Type B pancreatic cell (in vitro differentiated cells): ENCODE results near the gene MTMR3. TPM values are rescaled to one million over a fixed set of nuclear protein-coding genes. Genes with fewer than 3 reads are reported as not detected.

Experiments
- DNase-seq: peaks from one replicate; pipeline ENCODE4 v3.0.0; 2021; ENCODE audit warnings: mixed read lengths; ENCODE audit not compliant: unreplicated experiment; ENCODE audit errors: extremely low spot score
- H3K27ac Mint-ChIP-seq: 2 replicates; pipeline ENCODE4 v1.8.0; 2021; ENCODE audit warnings: mild to moderate bottlenecking, mixed read lengths
- H3K27me3 Mint-ChIP-seq: 2 replicates; pipeline ENCODE4 v1.8.0; 2021; ENCODE audit warnings: mixed read lengths
- H3K36me3 Mint-ChIP-seq: 2 replicates; pipeline ENCODE4 v1.8.0; 2021; ENCODE audit warnings: mixed read lengths
- H3K4me1 Mint-ChIP-seq: one replicate; pipeline ENCODE4 v1.8.0; 2021; ENCODE audit warnings: mixed read lengths; ENCODE audit not compliant: unreplicated experiment
- H3K4me3 Mint-ChIP-seq: 2 replicates; pipeline ENCODE4 v1.8.0; 2021; ENCODE audit warnings: mild to moderate bottlenecking, mixed read lengths
- H3K9me3 Mint-ChIP-seq: 2 replicates; pipeline ENCODE4 v1.8.0; 2021; ENCODE audit warnings: mixed read lengths
- total RNA-seq: library from RNA; stranded (reverse); gene quantifications from 2 replicates; pipeline ENCODE4 v1.2.1, GENCODE V29; 2021; ENCODE audit warnings: low replicate concordance
- TF ChIP-seq, protein P1 (sequence below): fragments of 200-600 bp; sonication (generic); conservative IDR thresholded peaks from 2 replicates; pipeline ENCODE4 v1.5.0; 2021; ENCODE audit warnings: antibody characterized with exemption, mild to moderate bottlenecking

MTMR3 gene
- total RNA-seq, 1 donor from 2014 or later: 54.3 TPM

DNA sequence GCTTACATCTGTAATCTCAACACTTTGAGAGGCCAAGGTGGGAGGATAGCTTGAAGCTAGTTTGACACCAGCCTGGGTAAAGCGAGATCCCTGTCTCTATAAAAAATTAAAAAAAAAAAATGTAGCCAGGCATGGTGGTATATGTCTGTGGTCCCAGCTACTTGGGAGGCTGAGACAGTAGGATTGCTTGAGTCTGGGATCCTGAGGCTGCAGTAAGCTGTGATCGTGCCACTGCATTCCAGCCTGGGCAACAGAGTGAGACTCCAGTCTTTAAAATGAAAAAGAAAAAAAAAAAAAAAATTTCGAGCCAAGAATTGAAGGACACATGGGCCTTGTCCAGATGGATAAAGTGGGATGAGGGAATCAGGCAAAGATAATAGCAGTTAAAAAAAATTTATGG is 62.5 kb downstream of the MTMR3 start:
- Mint-ChIP-seq H3K27ac (no peak overlapping the region), H3K9me3 (no peaks in the 10 kb centered on the region), H3K4me1 (peaks cover 39% of the 10 kb centered on the region), H3K36me3 (peaks cover 8% of the 10 kb centered on the region), H3K4me3 (no peak overlapping the region), H3K27me3 (no peaks in the 10 kb centered on the region)
- no peak for DNase-seq
- TF ChIP-seq, protein P1, sequence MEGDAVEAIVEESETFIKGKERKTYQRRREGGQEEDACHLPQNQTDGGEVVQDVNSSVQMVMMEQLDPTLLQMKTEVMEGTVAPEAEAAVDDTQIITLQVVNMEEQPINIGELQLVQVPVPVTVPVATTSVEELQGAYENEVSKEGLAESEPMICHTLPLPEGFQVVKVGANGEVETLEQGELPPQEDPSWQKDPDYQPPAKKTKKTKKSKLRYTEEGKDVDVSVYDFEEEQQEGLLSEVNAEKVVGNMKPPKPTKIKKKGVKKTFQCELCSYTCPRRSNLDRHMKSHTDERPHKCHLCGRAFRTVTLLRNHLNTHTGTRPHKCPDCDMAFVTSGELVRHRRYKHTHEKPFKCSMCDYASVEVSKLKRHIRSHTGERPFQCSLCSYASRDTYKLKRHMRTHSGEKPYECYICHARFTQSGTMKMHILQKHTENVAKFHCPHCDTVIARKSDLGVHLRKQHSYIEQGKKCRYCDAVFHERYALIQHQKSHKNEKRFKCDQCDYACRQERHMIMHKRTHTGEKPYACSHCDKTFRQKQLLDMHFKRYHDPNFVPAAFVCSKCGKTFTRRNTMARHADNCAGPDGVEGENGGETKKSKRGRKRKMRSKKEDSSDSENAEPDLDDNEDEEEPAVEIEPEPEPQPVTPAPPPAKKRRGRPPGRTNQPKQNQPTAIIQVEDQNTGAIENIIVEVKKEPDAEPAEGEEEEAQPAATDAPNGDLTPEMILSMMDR: no peak

DNA sequence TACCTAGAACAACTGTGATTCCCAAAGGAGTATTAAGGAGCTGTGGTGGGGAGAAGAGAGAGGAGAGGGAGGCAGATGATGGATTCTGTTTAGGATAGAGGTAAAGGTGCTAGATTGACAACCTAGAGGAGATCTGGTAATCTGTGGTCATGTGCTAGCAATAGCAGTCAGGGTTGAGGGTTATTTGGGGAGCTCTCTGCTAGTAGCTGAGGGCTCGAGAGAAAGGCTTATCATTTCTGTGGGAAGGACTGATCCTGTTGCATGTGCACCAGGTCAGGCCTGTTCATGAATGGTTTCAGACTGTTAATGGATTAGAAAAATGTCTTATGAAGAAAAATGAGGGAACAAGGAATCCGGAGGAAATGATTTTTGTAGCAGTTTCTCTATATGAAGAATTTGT is 63.2 kb downstream of the MTMR3 start:
- no peak for DNase-seq
- Mint-ChIP-seq H3K9me3 (no peaks in the 10 kb centered on the region), H3K27me3 (no peaks in the 10 kb centered on the region), H3K4me3 (no peak overlapping the region), H3K27ac (no peak overlapping the region), H3K36me3 (peaks cover 3% of the 10 kb centered on the region), H3K4me1 (peaks cover 40% of the 10 kb centered on the region)
- TF ChIP-seq, protein P1: no peak

DNA sequence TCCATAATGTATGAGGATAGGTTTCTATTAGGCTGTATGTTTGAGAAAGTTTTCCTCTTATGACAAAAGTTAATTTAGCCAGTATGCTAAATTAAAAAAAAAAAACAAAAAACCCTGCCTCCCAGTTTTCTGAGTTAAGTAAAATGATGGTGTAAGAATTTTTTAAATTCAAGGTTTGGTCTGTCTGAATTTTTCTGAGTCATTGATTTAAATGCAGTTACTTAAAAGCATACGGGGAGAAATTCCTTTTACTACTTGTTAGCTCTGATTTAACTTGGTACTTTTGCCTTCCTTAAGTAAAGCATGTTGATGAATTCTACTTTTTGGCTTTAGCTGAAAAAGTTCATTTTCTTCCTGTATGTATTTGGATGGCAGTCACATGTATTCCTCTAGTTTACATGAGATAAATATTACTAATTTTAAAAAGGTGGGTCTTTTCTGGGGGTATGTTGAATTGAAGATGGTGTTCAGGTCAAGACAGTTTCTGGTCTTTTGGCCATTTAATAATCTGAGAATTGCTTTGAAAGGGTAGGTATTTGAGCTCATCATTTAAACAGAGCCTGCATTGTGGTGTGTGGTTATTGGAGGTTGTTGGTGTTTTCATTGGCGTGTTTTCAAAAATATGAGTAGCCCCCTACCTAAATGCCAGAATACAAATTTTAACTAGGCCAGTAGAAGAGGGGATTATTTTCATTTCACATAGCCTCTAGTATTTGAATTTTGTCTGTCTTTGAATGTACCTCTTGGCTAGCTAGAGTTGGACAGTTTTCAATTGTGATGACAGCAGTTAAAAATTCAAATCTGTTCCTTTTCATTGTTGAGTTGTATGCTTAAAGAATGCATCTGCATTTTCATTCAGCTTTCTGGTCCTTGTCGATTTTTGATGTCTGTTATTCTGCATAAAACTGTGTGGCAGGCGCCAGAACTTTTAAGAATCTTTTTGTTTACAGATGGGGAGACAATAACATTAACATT is 64.7 kb downstream of the MTMR3 start:
- Mint-ChIP-seq H3K27me3 (no peaks in the 10 kb centered on the region), H3K4me3 (no peak overlapping the region), H3K27ac (no peak overlapping the region), H3K36me3 (no peaks in the 10 kb centered on the region), H3K4me1 (peaks cover 48% of the 10 kb centered on the region), H3K9me3 (no peaks in the 10 kb centered on the region)
- DNase-seq: no peak
- TF ChIP-seq, protein P1: no peak

DNA sequence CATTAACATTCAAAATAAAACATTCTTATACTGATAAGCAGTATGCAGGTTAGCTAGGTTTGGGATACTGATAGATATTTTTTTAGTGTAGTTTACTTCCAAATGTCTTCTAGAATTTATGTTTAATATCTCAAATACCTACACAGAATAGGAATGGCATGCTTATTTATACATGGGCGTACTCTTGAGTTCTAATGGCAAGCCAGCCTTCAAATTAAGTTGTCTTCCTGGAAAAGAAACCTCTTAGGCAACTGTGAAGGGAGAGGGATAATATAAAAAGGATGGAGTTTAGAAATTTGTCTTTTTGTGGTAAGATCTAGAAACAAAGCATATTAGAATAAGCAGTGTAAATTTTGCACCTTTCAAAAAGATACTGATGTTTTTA is 65.4 kb downstream of the MTMR3 start:
- DNase-seq: no peak
- TF ChIP-seq, protein P1: no peak
- H3K36me3 Mint-ChIP-seq: no peaks in the 10 kb centered on the region
- no peak overlapping the region for H3K4me3 Mint-ChIP-seq
- no peaks in the 10 kb centered on the region for H3K9me3 Mint-ChIP-seq
- peaks cover 54% of the 10 kb centered on the region for H3K4me1 Mint-ChIP-seq
- no peak overlapping the region for H3K27ac Mint-ChIP-seq
- no peaks in the 10 kb centered on the region for H3K27me3 Mint-ChIP-seq

GRCh38 chr22:29949872-29950271 is 66.9 kb downstream of the MTMR3 start:
- Mint-ChIP-seq H3K4me3 (no peak overlapping the region), H3K27ac (no peak overlapping the region), H3K9me3 (no peaks in the 10 kb centered on the region), H3K36me3 (no peaks in the 10 kb centered on the region), H3K4me1 (peaks cover 45% of the 10 kb centered on the region), H3K27me3 (no peaks in the 10 kb centered on the region)
- no peak for DNase-seq
- TF ChIP-seq, protein P1: no peak
